NB4 (cell line): Measurements from ENCODE around the gene STK39.

Experiments
- DNase-seq: peaks from one replicate; pipeline ENCODE4 v3.0.0; 2010; ENCODE audit warnings: low read depth
- H3K4me3 ChIP-seq: one replicate; pipeline ENCODE4 v1.5.1; 2011; ENCODE audit warnings: mild to moderate bottlenecking, low read depth, low read length, moderate library complexity
- CTCF ChIP-seq: IDR thresholded peaks from one replicate; pipeline ENCODE4 v1.5.1; 2012; ENCODE audit warnings: low read depth, low read length
- MAX ChIP-seq: IDR thresholded peaks from 2 replicates; pipeline ENCODE4 v1.6.1; 2011; ENCODE audit warnings: low read depth, low read length
- MYC ChIP-seq: IDR thresholded peaks from 2 replicates; pipeline ENCODE4 v1.6.1; 2011; ENCODE audit warnings: low read depth, low read length
- POLR2A ChIP-seq: IDR thresholded peaks from 2 replicates; pipeline ENCODE4 v1.6.1; 2011; ENCODE audit warnings: mild to moderate bottlenecking; ENCODE audit not compliant: insufficient read length; ENCODE audit errors: extremely low read depth

The STK39 gene

GRCh38 chr2:168159754-168160585, 87.4 kb downstream of the STK39 start:
- no peak for DNase-seq
- TF ChIP-seq POLR2A (no peak), MAX (no peak), CTCF (no peak), MYC (no peak)
- H3K4me3 ChIP-seq: no peak overlapping the region

- no peak for DNase-seq
- no peak overlapping the region for H3K4me3 ChIP-seq
- TF ChIP-seq POLR2A: no peak
- TF ChIP-seq CTCF: no peak
- TF ChIP-seq MAX: no peak
- no peak for TF ChIP-seq MYC
Measured at GRCh38 chr2:168158586-168158985, 88.8 kb downstream of the STK39 start.

- TF ChIP-seq MYC: no peak
- TF ChIP-seq MAX: no peak
- no peak for TF ChIP-seq POLR2A
- TF ChIP-seq CTCF: no peak
- no peak for DNase-seq
- no peak overlapping the region for H3K4me3 ChIP-seq
Measured at GRCh38 chr2:168157926-168158325, 89.5 kb downstream of the STK39 start.

GRCh38 chr2:168157070-168157469, 90.3 kb downstream of the STK39 start:
- DNase-seq: no peak
- no peak overlapping the region for H3K4me3 ChIP-seq
- TF ChIP-seq POLR2A (no peak), MYC (no peak), MAX (no peak), CTCF (no peak)

GRCh38 chr2:168156661-168157060, 90.7 kb downstream of the STK39 start:
- H3K4me3 ChIP-seq: no peak overlapping the region
- TF ChIP-seq MYC (no peak), POLR2A (no peak), MAX (no peak)
- DNase-seq: peak; percentile 28

- H3K4me3 ChIP-seq: no peak overlapping the region
- no peak for TF ChIP-seq MYC
- no peak for DNase-seq
Measured at GRCh38 chr2:168155680-168156079, 91.7 kb downstream of the STK39 start.
